Nephron progenitor cell (in vitro differentiated cells): ENCODE measurements around the gene ABTB2.

Source experiments
- DNase-seq: peaks from one replicate; pipeline ENCODE4 v3.0.0; 2021
- H3K27ac Mint-ChIP-seq: 2 replicates; pipeline ENCODE4 v1.8.0; 2021; ENCODE audit warnings: mild to moderate bottlenecking, moderate library complexity, mixed read lengths
- H3K27me3 Mint-ChIP-seq: 2 replicates; pipeline ENCODE4 v1.8.0; 2021; ENCODE audit warnings: mild to moderate bottlenecking, low read depth, mixed read lengths; ENCODE audit not compliant: poor library complexity
- H3K36me3 Mint-ChIP-seq: 2 replicates; pipeline ENCODE4 v1.8.0; 2021; ENCODE audit warnings: low read depth, mixed read lengths
- H3K4me1 Mint-ChIP-seq: 2 replicates; pipeline ENCODE4 v1.8.0; 2021; ENCODE audit warnings: mixed read lengths
- H3K4me3 Mint-ChIP-seq: 2 replicates; pipeline ENCODE4 v1.8.0; 2021; ENCODE audit warnings: mild to moderate bottlenecking, moderate library complexity, mixed read lengths
- H3K9me3 Mint-ChIP-seq: 2 replicates; pipeline ENCODE4 v1.8.0; 2021; ENCODE audit warnings: mild to moderate bottlenecking, moderate library complexity, mixed read lengths
- TF ChIP-seq, protein P1 (sequence below): fragments of 200-600 bp; sonication (generic); IDR thresholded peaks from 2 replicates; pipeline ENCODE4 v1.5.0; 2021; ENCODE audit warnings: antibody characterized with exemption

Gene ABTB2

DNA sequence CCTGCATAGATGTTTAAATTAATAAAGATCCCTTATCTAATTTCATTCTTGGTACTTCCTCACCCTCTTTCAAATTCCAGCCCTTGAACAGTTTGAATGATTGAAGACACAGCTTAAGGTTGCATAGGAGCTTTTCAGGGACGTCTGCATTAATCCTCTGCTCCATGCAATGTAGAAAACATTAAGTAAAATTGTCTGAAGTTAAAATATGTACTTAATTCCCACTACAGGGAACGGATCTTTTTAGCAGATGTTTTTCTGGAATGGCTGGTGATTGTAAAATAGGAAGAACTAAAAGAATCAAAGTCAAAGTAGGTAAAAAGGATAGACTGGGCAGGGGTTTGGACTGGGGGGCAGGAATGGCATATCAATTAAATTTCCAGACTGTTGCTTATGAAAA is 58.9 kb downstream of the ABTB2 start:
- H3K9me3 Mint-ChIP-seq: no peaks in the 10 kb centered on the region
- no peaks in the 10 kb centered on the region for H3K36me3 Mint-ChIP-seq
- H3K4me1 Mint-ChIP-seq: peaks cover 57% of the 10 kb centered on the region
- H3K27ac Mint-ChIP-seq: no peak overlapping the region
- H3K4me3 Mint-ChIP-seq: no peak overlapping the region
- no peak for DNase-seq
- TF ChIP-seq, protein P1, sequence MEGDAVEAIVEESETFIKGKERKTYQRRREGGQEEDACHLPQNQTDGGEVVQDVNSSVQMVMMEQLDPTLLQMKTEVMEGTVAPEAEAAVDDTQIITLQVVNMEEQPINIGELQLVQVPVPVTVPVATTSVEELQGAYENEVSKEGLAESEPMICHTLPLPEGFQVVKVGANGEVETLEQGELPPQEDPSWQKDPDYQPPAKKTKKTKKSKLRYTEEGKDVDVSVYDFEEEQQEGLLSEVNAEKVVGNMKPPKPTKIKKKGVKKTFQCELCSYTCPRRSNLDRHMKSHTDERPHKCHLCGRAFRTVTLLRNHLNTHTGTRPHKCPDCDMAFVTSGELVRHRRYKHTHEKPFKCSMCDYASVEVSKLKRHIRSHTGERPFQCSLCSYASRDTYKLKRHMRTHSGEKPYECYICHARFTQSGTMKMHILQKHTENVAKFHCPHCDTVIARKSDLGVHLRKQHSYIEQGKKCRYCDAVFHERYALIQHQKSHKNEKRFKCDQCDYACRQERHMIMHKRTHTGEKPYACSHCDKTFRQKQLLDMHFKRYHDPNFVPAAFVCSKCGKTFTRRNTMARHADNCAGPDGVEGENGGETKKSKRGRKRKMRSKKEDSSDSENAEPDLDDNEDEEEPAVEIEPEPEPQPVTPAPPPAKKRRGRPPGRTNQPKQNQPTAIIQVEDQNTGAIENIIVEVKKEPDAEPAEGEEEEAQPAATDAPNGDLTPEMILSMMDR: no peak
- H3K27me3 Mint-ChIP-seq: peaks cover 32% of the 10 kb centered on the region

DNA sequence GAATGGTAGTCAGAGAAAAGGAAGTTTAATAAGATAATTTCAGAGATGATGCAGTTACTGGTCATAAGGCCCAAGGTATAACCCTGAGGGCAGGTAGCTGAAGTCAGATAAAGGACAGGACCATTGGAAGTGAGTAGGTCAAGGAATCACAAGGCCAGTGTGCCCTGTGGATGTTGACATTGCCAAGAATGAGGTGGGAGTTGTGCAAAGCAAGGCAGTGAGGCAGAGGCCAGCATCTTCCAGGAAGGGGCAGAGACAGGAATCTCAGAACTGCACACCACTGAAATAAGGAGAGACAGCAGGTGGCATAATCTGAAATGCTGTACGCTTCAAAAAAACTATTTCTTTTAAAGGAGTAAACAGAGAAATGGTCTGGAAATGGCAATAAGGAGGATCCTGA is 61.4 kb downstream of the ABTB2 start:
- DNase-seq: no peak
- H3K27me3 Mint-ChIP-seq: peaks cover 31% of the 10 kb centered on the region
- H3K9me3 Mint-ChIP-seq: no peaks in the 10 kb centered on the region
- peaks cover 51% of the 10 kb centered on the region for H3K4me1 Mint-ChIP-seq
- TF ChIP-seq, protein P1: no peak
- H3K36me3 Mint-ChIP-seq: no peaks in the 10 kb centered on the region
- H3K27ac Mint-ChIP-seq: no peak overlapping the region
- no peak overlapping the region for H3K4me3 Mint-ChIP-seq

DNA sequence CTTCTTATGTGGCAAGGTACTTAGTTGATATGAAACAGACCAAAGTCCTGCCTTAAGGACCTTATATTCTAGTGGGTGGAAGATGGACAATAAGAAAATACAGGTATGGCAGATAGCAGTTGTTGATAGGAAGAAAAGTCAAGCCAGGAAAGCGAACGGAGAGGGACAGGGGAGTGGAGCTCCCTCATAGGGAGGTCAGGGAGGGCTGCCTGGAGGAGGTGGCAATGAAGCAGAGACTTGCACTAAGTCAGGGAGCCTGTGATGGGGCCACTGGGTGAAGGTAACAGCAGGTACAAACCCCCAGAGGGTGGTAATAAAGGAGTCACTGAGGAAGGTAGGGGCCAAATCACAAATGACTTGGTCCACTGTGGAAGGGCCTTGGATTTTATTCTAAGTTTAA is 65.3 kb downstream of the ABTB2 start:
- no peaks in the 10 kb centered on the region for H3K9me3 Mint-ChIP-seq
- H3K4me1 Mint-ChIP-seq: peaks cover 49% of the 10 kb centered on the region
- H3K27ac Mint-ChIP-seq: peak overlapping the region; percentile 3
- H3K36me3 Mint-ChIP-seq: no peaks in the 10 kb centered on the region
- no peak for DNase-seq
- TF ChIP-seq, protein P1: no peak
- H3K27me3 Mint-ChIP-seq: peaks cover 40% of the 10 kb centered on the region
- no peak overlapping the region for H3K4me3 Mint-ChIP-seq

DNA sequence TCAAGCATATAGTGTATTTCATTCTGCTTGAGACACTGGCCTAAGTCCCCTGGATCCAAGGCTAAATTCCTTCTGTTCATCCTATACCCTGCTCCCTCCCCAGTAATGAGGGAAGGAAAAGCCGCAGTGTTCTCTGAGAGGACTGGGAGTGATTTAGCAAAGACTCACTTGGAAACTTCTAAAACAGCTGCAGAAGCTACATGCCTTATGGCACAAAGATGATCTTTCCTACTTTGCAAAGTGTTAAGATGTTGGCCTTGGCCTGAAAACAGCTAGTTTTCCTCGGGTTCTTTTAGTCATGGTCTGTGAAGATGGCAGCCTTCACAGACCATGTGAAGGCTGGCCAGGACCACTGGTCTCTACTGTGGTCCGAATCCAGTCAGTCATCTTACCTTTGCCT is 65.7 kb downstream of the ABTB2 start:
- no peak for DNase-seq
- TF ChIP-seq, protein P1: no peak
- no peaks in the 10 kb centered on the region for H3K36me3 Mint-ChIP-seq
- H3K9me3 Mint-ChIP-seq: no peaks in the 10 kb centered on the region
- H3K4me3 Mint-ChIP-seq: no peak overlapping the region
- peak overlapping the region; percentile 3 for H3K27ac Mint-ChIP-seq
- peaks cover 39% of the 10 kb centered on the region for H3K27me3 Mint-ChIP-seq
- peaks cover 53% of the 10 kb centered on the region for H3K4me1 Mint-ChIP-seq

DNA sequence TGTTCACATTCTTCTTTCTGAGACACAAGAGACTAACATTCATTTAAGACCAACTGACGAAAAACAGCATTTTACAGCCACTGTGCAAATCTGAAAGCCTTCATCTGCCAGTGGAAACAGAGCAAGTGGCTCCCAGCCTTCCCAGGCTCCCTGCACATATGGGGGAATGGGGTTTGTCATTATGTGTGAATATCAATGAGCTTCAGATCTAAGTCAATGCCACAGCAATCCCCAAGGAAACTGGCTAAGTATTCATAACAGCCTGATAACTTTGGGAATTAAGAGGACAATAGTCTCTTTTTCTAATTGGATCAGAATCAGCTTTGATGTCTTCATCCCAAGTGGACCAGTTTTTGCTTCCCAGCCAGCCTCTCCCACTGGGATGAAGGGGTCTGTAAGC is 66.9 kb downstream of the ABTB2 start:
- H3K36me3 Mint-ChIP-seq: no peaks in the 10 kb centered on the region
- no peak overlapping the region for H3K27ac Mint-ChIP-seq
- peaks cover 3% of the 10 kb centered on the region for H3K9me3 Mint-ChIP-seq
- TF ChIP-seq, protein P1: no peak
- peaks cover 56% of the 10 kb centered on the region for H3K4me1 Mint-ChIP-seq
- no peak overlapping the region for H3K4me3 Mint-ChIP-seq
- no peak for DNase-seq
- H3K27me3 Mint-ChIP-seq: peaks cover 34% of the 10 kb centered on the region

DNA sequence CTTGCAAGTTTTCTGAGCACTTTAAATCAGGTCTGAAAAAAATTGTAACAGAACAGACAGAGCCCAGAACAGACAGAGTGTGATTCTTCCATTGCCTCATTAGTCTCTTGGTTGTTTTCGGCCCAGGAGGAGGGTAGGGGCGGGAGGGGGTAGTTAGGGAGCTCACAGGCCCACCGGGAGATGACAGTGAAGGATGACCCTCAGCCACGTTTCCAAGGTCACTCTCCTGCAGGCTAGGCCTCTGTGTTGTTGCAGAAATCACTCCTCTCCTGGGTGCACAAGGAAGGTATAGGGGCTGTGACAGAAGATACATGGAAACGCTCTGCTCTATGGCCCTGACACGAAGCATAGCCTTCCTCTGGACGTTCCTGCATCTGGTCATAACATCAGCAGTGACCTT is 69.3 kb downstream of the ABTB2 start:
- TF ChIP-seq, protein P1: no peak
- no peak overlapping the region for H3K27ac Mint-ChIP-seq
- H3K36me3 Mint-ChIP-seq: no peaks in the 10 kb centered on the region
- peaks cover 22% of the 10 kb centered on the region for H3K27me3 Mint-ChIP-seq
- peaks cover 73% of the 10 kb centered on the region for H3K4me1 Mint-ChIP-seq
- peaks cover 3% of the 10 kb centered on the region for H3K9me3 Mint-ChIP-seq
- DNase-seq: peak; percentile 42
- no peak overlapping the region for H3K4me3 Mint-ChIP-seq
